ENCODE measurements around the gene WDFY4. TPM values are rescaled to one million over a fixed set of nuclear protein-coding genes. Genes with fewer than 3 reads are reported as not detected.

Gene WDFY4
- total RNA-seq, 1 experiment from 2014 or later = not detected

GRCh38 chr10:48981310-48981907 lies 296.7 kb downstream of the WDFY4 start:
- peak; percentile 60 for DNase-seq (ENCODE audit: low spot score)

GRCh38 chr10:48982584-48982983 lies 297.9 kb downstream of the WDFY4 start:
- no peak for DNase-seq (ENCODE audit: low spot score)

- no peak for DNase-seq (ENCODE audit: low spot score)
Observed at GRCh38 chr10:48983648-48984351, 299.1 kb downstream of the WDFY4 start.

- no peak for DNase-seq (ENCODE audit: low spot score)
Observed at GRCh38 chr10:48985621-48986158, 301.0 kb downstream of the WDFY4 start.

GRCh38 chr10:48990226-48990625 lies 305.6 kb downstream of the WDFY4 start:
- no peak for DNase-seq (ENCODE audit: low spot score)

GRCh38 chr10:48993627-48994026 lies 309.0 kb downstream of the WDFY4 start:
- DNase-seq (ENCODE audit: low spot score) = no peak

GRCh38 chr10:48996329-48996728 lies 311.7 kb downstream of the WDFY4 start:
- DNase-seq (ENCODE audit: low spot score) = no peak

GRCh38 chr10:48999346-48999745 lies 314.7 kb downstream of the WDFY4 start:
- DNase-seq (ENCODE audit: low spot score) = no peak

- no peak for DNase-seq (ENCODE audit: low spot score)
Observed at GRCh38 chr10:49000437-49001398, 316.0 kb downstream of the WDFY4 start.

- DNase-seq (ENCODE audit: low spot score) = no peak
Observed at GRCh38 chr10:49001402-49001801, 316.7 kb downstream of the WDFY4 start.

- DNase-seq (ENCODE audit: low spot score) = no peak
Observed at GRCh38 chr10:49001870-49002672, 317.4 kb downstream of the WDFY4 start.

GRCh38 chr10:49005270-49005669 lies 320.6 kb downstream of the WDFY4 start:
- no peak for DNase-seq (ENCODE audit: low spot score)

GRCh38 chr10:49007129-49007528 lies 322.5 kb downstream of the WDFY4 start:
- no peak for DNase-seq (ENCODE audit: low spot score)

- DNase-seq (ENCODE audit: low spot score) = no peak
Observed at GRCh38 chr10:49008091-49008490, 323.4 kb downstream of the WDFY4 start.

GRCh38 chr10:49008505-49009198 lies 324.0 kb downstream of the WDFY4 start:
- no peak for DNase-seq (ENCODE audit: low spot score)

GRCh38 chr10:49009199-49009979 lies 324.7 kb downstream of the WDFY4 start:
- DNase-seq (ENCODE audit: low spot score) = no peak

GRCh38 chr10:49010295-49010694 lies 325.6 kb downstream of the WDFY4 start:
- DNase-seq (ENCODE audit: low spot score) = no peak

- DNase-seq (ENCODE audit: low spot score) = no peak
Observed at GRCh38 chr10:49010865-49011264, 326.2 kb downstream of the WDFY4 start.

GRCh38 chr10:49011756-49012155 lies 327.1 kb downstream of the WDFY4 start:
- DNase-seq (ENCODE audit: low spot score) = no peak

- no peak for DNase-seq (ENCODE audit: low spot score)
Observed at GRCh38 chr10:49012603-49013002, 327.9 kb downstream of the WDFY4 start.

All from A172 (cell line).